Brain microvascular endothelial cell (primary cell): ENCODE data around the gene SOX10.

Experiments used
- DNase-seq: peaks from one replicate; pipeline ENCODE4 v3.0.0-alpha.2; 2020
- H3K27ac ChIP-seq: fragments of 250-450 bp; sonication (Bioruptor Pico); 2 replicates; pipeline ENCODE4 v1.5.1; 2020; ENCODE audit warnings: mild to moderate bottlenecking, moderate library complexity
- H3K27me3 ChIP-seq: fragments of 250-450 bp; sonication (Bioruptor Pico); replicated peaks from 2 replicates; pipeline ENCODE4 v1.5.1; 2020; ENCODE audit warnings: mild to moderate bottlenecking
- H3K36me3 ChIP-seq: fragments of 250-450 bp; sonication (Bioruptor Pico); replicated peaks from 2 replicates; pipeline ENCODE4 v1.5.1; 2020; ENCODE audit warnings: mild to moderate bottlenecking
- H3K4me3 ChIP-seq: 2 replicates; pipeline ENCODE4 v1.5.1; 2011; ENCODE audit warnings: low read depth, mild to moderate bottlenecking, control low read depth, low read length, moderate library complexity
- in situ Hi-C: cut with HindIII; loops from 2 replicates; pipeline ENCODE4 v1.10.0; 2017; ENCODE audit warnings: low sequenced_read_pairs, low pct_ligation_motif_present
- TF ChIP-seq, protein P1 (sequence below): IDR thresholded peaks from 2 replicates; pipeline ENCODE4 v1.5.1; 2011; ENCODE audit warnings: low read depth, mild to moderate bottlenecking, moderate library complexity, low read length, control low read depth, inconsistent platforms; ENCODE audit errors: missing control alignments

The SOX10 gene

DNA sequence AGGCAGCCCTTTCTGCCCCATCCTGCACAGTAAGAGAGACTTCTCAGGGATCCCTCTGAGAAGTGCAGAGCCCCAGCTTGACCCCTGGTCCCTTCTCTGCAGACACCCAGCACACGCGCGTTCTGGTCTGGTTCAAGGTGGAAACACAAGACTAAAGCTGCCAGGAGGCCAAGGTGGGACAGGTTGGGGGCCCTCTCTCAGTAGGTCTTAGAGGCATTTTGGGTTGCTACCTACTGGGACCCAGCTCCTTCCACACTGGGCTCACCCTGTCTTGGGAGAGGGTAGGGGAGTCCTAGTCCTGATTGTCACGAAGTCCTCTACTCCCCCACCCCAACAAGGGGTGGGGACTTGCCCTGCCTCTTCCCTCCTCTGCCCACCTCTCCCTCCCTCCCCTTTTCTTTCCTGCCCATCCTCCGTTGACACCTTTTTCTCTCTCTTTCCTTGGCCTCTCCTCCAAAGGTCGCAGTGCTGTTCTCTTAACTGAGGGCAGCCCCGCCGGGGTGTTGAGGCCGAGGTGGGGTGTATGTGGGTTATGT, 763 bp upstream of the SOX10 start:
- H3K27ac ChIP-seq = no peak overlapping the region
- TF ChIP-seq, protein P1, sequence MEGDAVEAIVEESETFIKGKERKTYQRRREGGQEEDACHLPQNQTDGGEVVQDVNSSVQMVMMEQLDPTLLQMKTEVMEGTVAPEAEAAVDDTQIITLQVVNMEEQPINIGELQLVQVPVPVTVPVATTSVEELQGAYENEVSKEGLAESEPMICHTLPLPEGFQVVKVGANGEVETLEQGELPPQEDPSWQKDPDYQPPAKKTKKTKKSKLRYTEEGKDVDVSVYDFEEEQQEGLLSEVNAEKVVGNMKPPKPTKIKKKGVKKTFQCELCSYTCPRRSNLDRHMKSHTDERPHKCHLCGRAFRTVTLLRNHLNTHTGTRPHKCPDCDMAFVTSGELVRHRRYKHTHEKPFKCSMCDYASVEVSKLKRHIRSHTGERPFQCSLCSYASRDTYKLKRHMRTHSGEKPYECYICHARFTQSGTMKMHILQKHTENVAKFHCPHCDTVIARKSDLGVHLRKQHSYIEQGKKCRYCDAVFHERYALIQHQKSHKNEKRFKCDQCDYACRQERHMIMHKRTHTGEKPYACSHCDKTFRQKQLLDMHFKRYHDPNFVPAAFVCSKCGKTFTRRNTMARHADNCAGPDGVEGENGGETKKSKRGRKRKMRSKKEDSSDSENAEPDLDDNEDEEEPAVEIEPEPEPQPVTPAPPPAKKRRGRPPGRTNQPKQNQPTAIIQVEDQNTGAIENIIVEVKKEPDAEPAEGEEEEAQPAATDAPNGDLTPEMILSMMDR = no peak
- H3K36me3 ChIP-seq = no peaks in the 10 kb centered on the region
- DNase-seq = no peak
- in situ Hi-C loops = no loop called here
- peaks cover 13% of the 10 kb centered on the region for H3K27me3 ChIP-seq
- no peak overlapping the region for H3K4me3 ChIP-seq

DNA sequence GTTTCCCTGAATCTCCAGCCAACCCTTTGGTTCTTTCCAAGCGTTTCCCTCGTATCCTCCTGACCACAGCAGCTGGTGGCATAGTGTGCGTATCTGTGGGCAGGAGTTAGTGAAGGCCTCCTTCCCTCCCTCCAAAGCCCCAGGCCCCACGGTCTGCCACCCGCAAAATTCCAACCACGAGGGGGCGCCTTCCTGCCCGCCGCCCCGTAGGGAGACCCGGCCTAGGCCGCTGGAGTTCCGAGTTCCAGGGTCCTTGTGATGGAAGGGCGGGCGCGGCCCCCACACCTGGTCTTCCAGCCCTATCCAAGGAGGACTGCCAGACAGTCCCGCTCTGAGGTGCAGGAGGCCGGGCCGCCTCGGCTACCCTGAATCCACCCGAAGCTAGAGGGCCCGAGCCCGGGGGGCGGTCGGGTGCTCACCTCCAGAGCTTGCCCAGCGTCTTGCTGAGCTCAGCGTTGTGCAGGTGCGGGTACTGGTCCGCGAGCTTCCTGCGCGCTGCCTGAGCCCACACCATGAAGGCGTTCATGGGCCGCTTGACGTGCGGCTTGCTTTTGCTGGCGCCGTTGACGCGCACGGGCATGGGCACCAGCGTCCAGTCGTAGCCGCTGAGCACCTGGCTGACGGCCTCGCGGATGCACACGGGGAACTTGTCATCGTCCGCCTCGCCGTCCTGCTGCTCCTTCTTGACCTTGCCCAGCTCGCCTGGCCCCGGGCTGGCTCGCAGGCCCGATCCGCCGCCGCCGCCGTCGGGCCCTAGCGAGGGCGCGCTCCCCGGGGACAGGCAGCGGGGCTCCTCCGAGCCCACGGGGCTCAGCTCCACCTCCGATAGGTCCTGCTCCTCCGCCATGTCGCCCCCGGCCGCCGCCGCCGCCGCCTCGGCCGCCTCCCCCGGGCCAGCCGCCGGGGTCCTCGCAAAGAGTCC, 1.2 kb downstream of the SOX10 start:
- in situ Hi-C loops = no loop called here
- TF ChIP-seq, protein P1 = peak; percentile 59
- DNase-seq = no peak
- Histone ChIP-seq H3K4me3 (no peak overlapping the region), H3K36me3 (no peaks in the 10 kb centered on the region), H3K27ac (no peak overlapping the region), H3K27me3 (peaks cover 13% of the 10 kb centered on the region)

DNA sequence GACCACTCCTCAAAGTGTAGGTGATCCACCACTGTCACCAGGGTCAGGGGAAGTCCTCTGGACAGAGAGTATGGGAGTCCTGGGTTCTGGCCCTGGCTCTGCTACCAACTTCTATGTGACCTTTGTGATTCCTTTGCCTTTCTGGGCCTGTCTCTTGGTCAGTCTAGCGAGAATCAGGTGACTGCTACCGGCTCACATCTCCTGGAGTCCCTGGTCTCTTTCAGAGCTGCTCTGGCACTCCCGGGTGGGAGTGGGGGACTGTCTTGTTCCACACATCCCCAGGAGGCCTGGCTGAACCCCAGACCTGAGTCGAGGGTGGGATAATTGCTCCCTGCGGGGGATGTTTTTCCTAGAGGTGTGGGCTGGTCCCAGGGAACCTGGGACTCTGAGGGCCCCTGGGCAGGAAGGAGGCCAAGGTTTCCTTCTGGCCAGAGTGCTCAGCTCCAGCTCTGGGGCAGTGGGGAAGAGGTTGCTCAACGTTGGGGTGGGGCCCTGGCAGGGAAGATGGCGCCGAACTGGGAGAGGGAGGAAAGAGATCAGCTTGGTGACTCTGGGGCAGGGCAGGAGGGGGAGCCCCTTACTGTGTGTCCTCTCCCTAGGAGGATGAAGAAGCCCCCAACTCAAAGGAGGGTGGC, 2.1 kb downstream of the SOX10 start:
- H3K27me3 ChIP-seq = peaks cover 13% of the 10 kb centered on the region
- no peak overlapping the region for H3K27ac ChIP-seq
- DNase-seq = no peak
- no peaks in the 10 kb centered on the region for H3K36me3 ChIP-seq
- no peak overlapping the region for H3K4me3 ChIP-seq
- in situ Hi-C loops = no loop called here
- TF ChIP-seq, protein P1 = no peak

DNA sequence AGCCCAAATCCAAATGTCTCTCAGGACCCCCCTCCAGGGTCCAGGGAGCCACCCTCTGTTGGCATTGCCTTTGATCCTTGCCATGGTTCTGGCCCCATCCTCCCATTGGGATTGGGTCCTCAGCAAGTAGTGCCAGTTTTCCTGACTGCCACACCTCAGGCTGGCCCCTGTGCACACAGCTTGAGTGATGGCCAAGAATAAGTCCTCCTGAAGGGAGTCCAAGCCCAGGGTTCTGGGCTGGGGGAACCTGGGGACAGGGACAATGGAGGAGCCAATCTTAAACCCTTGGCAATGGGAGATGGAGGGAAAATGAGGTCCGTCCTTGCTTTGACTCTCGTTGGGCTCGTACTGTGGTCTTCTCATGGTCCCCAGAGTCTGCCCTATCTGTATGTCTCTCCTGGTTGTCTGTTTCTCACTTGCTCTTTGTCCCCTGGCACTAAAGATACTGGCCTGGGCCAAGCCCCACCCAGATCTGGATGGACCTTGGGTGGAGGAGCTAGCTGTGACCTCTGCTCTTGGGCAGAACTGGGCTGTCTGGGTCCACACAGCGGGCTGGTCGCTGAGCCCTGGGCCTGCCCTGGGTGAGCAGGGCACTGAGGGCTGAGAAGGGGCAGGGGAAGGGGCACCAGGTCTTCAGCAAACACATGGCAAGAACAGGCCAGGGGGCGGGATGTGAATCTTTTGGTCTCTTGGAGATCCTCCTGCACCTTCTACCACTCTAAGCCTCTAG, 2.9 kb downstream of the SOX10 start:
- Histone ChIP-seq H3K36me3 (no peaks in the 10 kb centered on the region), H3K4me3 (no peak overlapping the region), H3K27ac (no peak overlapping the region), H3K27me3 (peaks cover 13% of the 10 kb centered on the region)
- TF ChIP-seq, protein P1 = no peak
- DNase-seq = no peak
- in situ Hi-C loops = no loop called here

DNA sequence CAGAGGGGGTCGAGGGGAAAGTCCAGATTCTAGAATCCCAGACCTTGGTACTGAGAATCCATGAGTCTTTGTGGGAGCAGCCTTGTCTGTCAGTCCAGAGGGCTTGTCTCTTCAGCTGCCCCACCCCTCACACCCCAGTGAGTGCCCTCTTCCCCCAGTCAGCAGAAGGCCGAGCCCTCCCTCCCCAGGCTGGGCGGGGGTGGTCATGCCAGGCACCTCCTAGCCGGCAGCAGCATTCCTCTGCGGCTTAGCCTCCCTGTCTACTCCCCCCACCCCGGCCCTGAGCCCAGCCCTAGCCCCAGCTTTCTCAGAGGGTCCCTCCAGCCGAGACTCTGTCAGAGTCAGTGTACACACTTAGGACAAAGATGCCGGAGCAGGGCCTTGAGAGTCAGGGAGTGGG, 4.6 kb downstream of the SOX10 start:
- Histone ChIP-seq H3K27ac (no peak overlapping the region), H3K4me3 (no peak overlapping the region), H3K27me3 (peaks cover 13% of the 10 kb centered on the region), H3K36me3 (no peaks in the 10 kb centered on the region)
- in situ Hi-C loops = no loop called here
- TF ChIP-seq, protein P1 = no peak
- DNase-seq = no peak
